Gastrocnemius medialis (tissue), 4 donors: ENCODE measurements around the gene TSNAX. TPM values are rescaled to one million over a fixed set of nuclear protein-coding genes. Genes with fewer than 3 reads are reported as not detected.
"Not testable (repeated sequence)": the region's sequence is repeated elsewhere in the genome, so short reads cannot be mapped to it uniquely, and the experiment has no call there.

Source experiments
- ATAC-seq, 2 donors: fragments of 150-250 bp; one replicate each; pipeline ENCODE4 v1.9.1; 2016
- DNase-seq, 2 donors: peaks; one replicate each; pipeline ENCODE4 v3.0.0-alpha.2; 2019
- H3K27ac ChIP-seq, 4 donors: fragments of 200-600 bp; sonication (generic); 1 replicate in 1 of 4; 2 replicates in 3 of 4; pipeline ENCODE4 v1.5.1; 2016 to 2018; ENCODE audit warnings: mild to moderate bottlenecking in 2 of 4, moderate library complexity in 1 of 4
- H3K27me3 ChIP-seq, 3 donors: fragments of 200-600 bp; sonication (generic) in 2 of 3; 1 replicate in 1 of 3; 2 replicates in 2 of 3; pipeline versions ENCODE4 v1.5.1 to v1.6.0; 2016 to 2019; ENCODE audit warnings: mild to moderate bottlenecking in 1 of 3, moderate library complexity in 1 of 3
- H3K36me3 ChIP-seq, 2 donors: fragments of 200-600 bp; sonication (generic) in 1 of 2; one replicate each; pipeline ENCODE4 v1.5.1; 2017 to 2018
- H3K4me1 ChIP-seq, 2 donors: fragments of 200-600 bp; sonication (generic) in 1 of 2; one replicate each; pipeline ENCODE4 v1.5.1; 2016 to 2017; ENCODE audit warnings: mild to moderate bottlenecking in 2 of 2
- H3K4me3 ChIP-seq, 4 donors: fragments of 200-600 bp; sonication (generic) in 3 of 4; 1 replicate in 1 of 4; 2 replicates in 3 of 4; pipeline ENCODE4 v1.5.1; 2016 to 2019; ENCODE audit warnings: mild to moderate bottlenecking in 2 of 4
- H3K9me3 ChIP-seq, 3 donors: fragments of 200-600 bp; sonication (generic) in 2 of 3; 1 replicate in 1 of 3; 2 replicates in 2 of 3; pipeline ENCODE4 v1.5.1; 2016 to 2019
- POLR2A ChIP-seq, 2 donors: fragments of 450-650 bp; IDR thresholded peaks; one replicate each; pipeline ENCODE4 v1.6.1; 2017; ENCODE audit warnings: antibody characterized with exemption in 2 of 2, mild to moderate bottlenecking in 2 of 2, moderate library complexity in 2 of 2
- in situ Hi-C, 4 donors: fragments of 200-750 bp; cut with MboI; loops; one replicate each; pipeline versions ENCODE4 v1.15.0 to v1.8.0; 2017; ENCODE audit warnings: low sequenced_read_pairs in 4 of 4
- intact Hi-C: fragments of 100-400 bp; cut with DNase I; formaldehyde crosslinking; loops from one replicate; pipeline ENCODE4 v1.15.1; 2023; ENCODE audit warnings: low total_unique reads
- total RNA-seq, 4 donors: library from RNA; depleted of rRNA; stranded (reverse); fragments of >200 nt; gene quantifications; one replicate each; pipeline versions ENCODE4 v1.1.0 to v1.2.3, GENCODE V29; 2016
- TF ChIP-seq, protein P1 (sequence below), 5 experiments: fragments of 450-650 bp in 3 of 5; fragments of 200-600 bp in 2 of 5; sonication (generic) in 2 of 5; IDR thresholded peaks in 4 of 5; conservative IDR thresholded peaks in 1 of 5; 1 replicate in 4 of 5; 2 replicates in 1 of 5; pipeline ENCODE4 v1.5.1; 2016 to 2019; ENCODE audit warnings: antibody characterized with exemption in 5 of 5, mild to moderate bottlenecking in 3 of 5, moderate library complexity in 3 of 5

The TSNAX gene
- total RNA-seq, 4 donors from 2014 or later: 47.8 to 84.2 (median 77.8) TPM

DNA sequence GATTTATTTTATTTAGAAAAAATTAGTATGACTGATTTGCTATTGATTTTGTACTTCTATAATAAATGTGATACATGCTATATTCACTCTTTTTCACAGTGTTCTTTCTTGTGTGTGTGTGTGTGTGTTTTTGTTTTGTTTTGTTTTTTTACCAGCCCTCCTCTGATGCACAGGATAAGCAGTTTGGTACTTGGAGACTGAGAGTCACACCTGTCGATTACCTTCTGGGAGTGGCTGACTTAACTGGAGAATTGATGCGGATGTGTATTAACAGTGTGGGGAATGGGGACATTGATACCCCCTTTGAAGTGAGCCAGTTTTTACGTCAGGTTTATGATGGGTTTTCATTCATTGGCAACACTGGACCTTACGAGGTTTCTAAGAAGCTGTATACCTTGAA is 35.9 kb downstream of the TSNAX start:
- H3K36me3 ChIP-seq: peaks cover 0 to 56% of the 10 kb centered on the region in 2 donors
- intact Hi-C loops (no loop called here), in situ Hi-C loops (no loop called here)
- H3K27ac ChIP-seq: no peak overlapping the region
- H3K9me3 ChIP-seq: no peaks in the 10 kb centered on the region
- TF ChIP-seq, protein P1, sequence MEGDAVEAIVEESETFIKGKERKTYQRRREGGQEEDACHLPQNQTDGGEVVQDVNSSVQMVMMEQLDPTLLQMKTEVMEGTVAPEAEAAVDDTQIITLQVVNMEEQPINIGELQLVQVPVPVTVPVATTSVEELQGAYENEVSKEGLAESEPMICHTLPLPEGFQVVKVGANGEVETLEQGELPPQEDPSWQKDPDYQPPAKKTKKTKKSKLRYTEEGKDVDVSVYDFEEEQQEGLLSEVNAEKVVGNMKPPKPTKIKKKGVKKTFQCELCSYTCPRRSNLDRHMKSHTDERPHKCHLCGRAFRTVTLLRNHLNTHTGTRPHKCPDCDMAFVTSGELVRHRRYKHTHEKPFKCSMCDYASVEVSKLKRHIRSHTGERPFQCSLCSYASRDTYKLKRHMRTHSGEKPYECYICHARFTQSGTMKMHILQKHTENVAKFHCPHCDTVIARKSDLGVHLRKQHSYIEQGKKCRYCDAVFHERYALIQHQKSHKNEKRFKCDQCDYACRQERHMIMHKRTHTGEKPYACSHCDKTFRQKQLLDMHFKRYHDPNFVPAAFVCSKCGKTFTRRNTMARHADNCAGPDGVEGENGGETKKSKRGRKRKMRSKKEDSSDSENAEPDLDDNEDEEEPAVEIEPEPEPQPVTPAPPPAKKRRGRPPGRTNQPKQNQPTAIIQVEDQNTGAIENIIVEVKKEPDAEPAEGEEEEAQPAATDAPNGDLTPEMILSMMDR (IDR thresholded peaks at IDR 0.05 in 4 of 5, conservative IDR thresholded peaks at IDR 0.05 in 1 of 5): no peak
- TF ChIP-seq POLR2A (IDR thresholded peaks at IDR 0.05): no peak
- H3K4me1 ChIP-seq: no peaks in the 10 kb centered on the region
- H3K27me3 ChIP-seq: no peaks in the 10 kb centered on the region
- H3K4me3 ChIP-seq: no peak overlapping the region
- DNase-seq (no peak), ATAC-seq (no peak)

DNA sequence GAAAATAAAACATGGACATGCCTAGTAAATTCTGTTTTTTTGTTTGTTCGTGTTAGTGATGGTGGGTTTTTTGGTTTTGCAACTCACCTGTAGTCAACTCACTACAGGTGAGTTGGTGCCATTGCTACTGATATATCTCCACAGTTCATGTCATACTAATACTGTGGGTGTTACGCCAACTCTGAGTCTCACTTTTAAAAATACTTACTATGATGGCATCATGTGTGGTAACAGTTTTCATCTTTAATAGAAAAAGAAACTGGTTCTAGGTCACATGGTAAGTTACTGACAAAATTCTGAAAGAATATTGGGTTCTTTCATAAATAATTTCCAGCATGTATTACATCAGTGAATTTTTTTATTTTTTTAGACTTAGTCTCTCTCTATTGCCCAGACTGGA is 38.0 kb downstream of the TSNAX start:
- H3K36me3 ChIP-seq: peaks cover 0 to 49% of the 10 kb centered on the region in 2 donors
- H3K27me3 ChIP-seq: no peaks in the 10 kb centered on the region
- no peak for TF ChIP-seq POLR2A (IDR thresholded peaks at IDR 0.05)
- TF ChIP-seq, protein P1 (IDR thresholded peaks at IDR 0.05 in 4 of 5, conservative IDR thresholded peaks at IDR 0.05 in 1 of 5): no peak
- ATAC-seq (no peak), DNase-seq (no peak)
- intact Hi-C loops: no loop called here
- H3K9me3 ChIP-seq: no peaks in the 10 kb centered on the region
- no peaks in the 10 kb centered on the region for H3K4me1 ChIP-seq
- no peak overlapping the region for H3K27ac ChIP-seq
- in situ Hi-C loops: no loop called here
- H3K4me3 ChIP-seq: no peak overlapping the region

DNA sequence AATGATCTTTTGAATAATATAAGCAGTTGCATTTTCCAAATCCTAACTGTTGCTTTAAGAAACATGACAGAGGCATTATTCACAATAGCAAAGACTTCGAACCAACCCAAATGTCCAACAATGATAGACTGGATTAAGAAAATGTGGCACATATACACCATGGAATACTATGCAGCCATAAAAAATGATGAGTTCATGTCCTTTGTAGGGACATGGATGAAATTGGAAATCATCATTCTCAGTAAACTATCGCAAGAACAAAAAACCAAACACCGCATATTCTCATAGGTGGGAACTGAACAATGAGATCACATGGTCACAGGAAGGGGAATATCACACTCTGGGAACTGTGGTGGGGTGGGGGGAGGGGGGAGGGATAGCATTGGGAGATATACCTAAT is 41.8 kb downstream of the TSNAX start:
- DNase-seq, H3K27me3 ChIP-seq, in situ Hi-C loops, H3K4me1 ChIP-seq, ATAC-seq, H3K27ac ChIP-seq, H3K4me3 ChIP-seq, H3K9me3 ChIP-seq, intact Hi-C loops: not testable (repeated sequence)
- peaks cover 0 to 18% of the 10 kb centered on the region in 2 donors for H3K36me3 ChIP-seq

DNA sequence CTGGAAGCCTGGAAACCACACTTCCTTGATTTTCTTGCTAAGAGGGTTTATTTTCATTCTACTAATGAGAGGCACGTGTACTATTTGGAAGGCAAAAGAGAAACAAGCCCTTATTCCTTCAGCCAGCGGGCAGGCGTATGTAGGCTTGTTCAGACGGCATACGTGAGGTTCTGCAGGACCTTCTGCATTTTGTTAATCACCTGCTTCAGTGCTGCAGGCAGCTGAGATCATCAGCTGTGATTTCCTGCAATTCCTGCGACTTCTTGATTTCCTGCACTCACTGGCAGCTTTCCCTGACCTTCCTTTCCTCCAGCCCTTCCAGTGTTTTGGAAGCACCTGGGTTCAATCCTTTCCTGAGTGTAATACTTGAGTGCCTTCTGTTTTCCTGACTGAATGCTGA is 43.4 kb downstream of the TSNAX start:
- peak; percentile 14 to 40 for ATAC-seq

DNA sequence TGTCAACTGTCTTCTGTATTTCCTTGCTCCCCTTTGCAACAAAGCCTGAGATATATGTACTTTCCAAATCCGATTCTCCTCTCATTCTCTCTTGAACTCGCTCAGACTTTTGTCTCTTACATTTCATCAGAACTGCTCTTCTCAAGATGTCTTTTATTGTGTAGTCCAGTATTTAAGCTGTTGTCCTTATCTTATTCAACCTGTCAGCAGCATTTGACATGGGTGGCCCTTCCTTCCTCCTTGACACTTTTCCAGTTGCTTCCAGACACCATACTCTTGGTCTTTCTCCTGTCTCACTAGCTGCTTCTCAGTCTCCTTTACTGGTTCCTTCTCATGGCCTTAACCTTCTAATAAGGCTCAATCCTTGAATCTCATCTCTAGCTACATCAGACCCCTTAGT is 47.0 kb downstream of the TSNAX start:
- in situ Hi-C loops: no loop called here
- DNase-seq: no peak
- intact Hi-C loops: no loop called here
- Histone ChIP-seq H3K27ac (no peak overlapping the region), H3K9me3 (no peaks in the 10 kb centered on the region), H3K36me3 (no peaks in the 10 kb centered on the region), H3K4me3 (no peak overlapping the region), H3K4me1 (no peaks in the 10 kb centered on the region), H3K27me3 (no peaks in the 10 kb centered on the region)
- ATAC-seq: no peak
- TF ChIP-seq POLR2A (IDR thresholded peaks at IDR 0.05): no peak
- TF ChIP-seq, protein P1 (IDR thresholded peaks at IDR 0.05 in 4 of 5, conservative IDR thresholded peaks at IDR 0.05 in 1 of 5): no peak

More for the DNA sequence above, 43.4 kb downstream of the TSNAX start:
- intact Hi-C loops: no loop called here
- Histone ChIP-seq H3K9me3 (no peaks in the 10 kb centered on the region), H3K27me3 (no peaks in the 10 kb centered on the region), H3K27ac (peak overlapping the region in 3 of 4 donors; percentile 1 to 50 (median 44)), H3K36me3 (peaks cover 0 to 14% of the 10 kb centered on the region in 2 donors), H3K4me1 (no peaks in the 10 kb centered on the region), H3K4me3 (no peak overlapping the region)
- in situ Hi-C loops: no loop called here
- TF ChIP-seq, protein P1 (IDR thresholded peaks at IDR 0.05 in 4 of 5, conservative IDR thresholded peaks at IDR 0.05 in 1 of 5): no peak
- TF ChIP-seq POLR2A (IDR thresholded peaks at IDR 0.05): no peak
- no peak for DNase-seq
